Neural crest cell (in vitro differentiated cells): ENCODE data around the gene VWC2. TPM values are rescaled to one million over a fixed set of nuclear protein-coding genes. Genes with fewer than 3 reads are reported as not detected.

Source experiments
- DNase-seq: peaks from one replicate; pipeline ENCODE4 v3.0.0; 2021; ENCODE audit warnings: low read depth, mixed read lengths, low spot score
- H3K27ac Mint-ChIP-seq: one replicate; pipeline ENCODE4 v1.8.0; 2021; ENCODE audit warnings: mild to moderate bottlenecking, mixed read lengths; ENCODE audit not compliant: unreplicated experiment
- H3K27me3 Mint-ChIP-seq: 2 replicates; pipeline ENCODE4 v1.8.0; 2021; ENCODE audit warnings: low read depth, mild to moderate bottlenecking, mixed read lengths
- H3K36me3 Mint-ChIP-seq: 2 replicates; pipeline ENCODE4 v1.8.0; 2021; ENCODE audit warnings: low read depth, mild to moderate bottlenecking, mixed read lengths
- H3K4me1 Mint-ChIP-seq: 2 replicates; pipeline ENCODE4 v1.8.0; 2021; ENCODE audit warnings: mixed read lengths
- H3K4me3 Mint-ChIP-seq: one replicate; pipeline ENCODE4 v1.8.0; 2021; ENCODE audit warnings: mild to moderate bottlenecking, mixed read lengths
- H3K9me3 Mint-ChIP-seq: 2 replicates; pipeline ENCODE4 v1.8.0; 2021; ENCODE audit warnings: mixed read lengths
- CTCF ChIP-seq: fragments of 200-600 bp; sonication (generic); conservative IDR thresholded peaks from 2 replicates; pipeline ENCODE4 v1.5.0; 2021; ENCODE audit warnings: antibody characterized with exemption, mild to moderate bottlenecking
- total RNA-seq: library from RNA; stranded (reverse); gene quantifications from 2 replicates; pipeline ENCODE4 v1.2.1, GENCODE V29; 2021

Gene VWC2
- total RNA-seq, 1 donor from 2014 or later = not detected

GRCh38 chr7:49892481-49892880, 119.0 kb downstream of the VWC2 start:
- Mint-ChIP-seq H3K27ac (no peak overlapping the region), H3K36me3 (no peaks in the 10 kb centered on the region), H3K9me3 (no peaks in the 10 kb centered on the region), H3K4me3 (no peak overlapping the region), H3K4me1 (no peaks in the 10 kb centered on the region), H3K27me3 (no peaks in the 10 kb centered on the region)
- DNase-seq = no peak
- no peak for TF ChIP-seq CTCF

GRCh38 chr7:49893131-49893530, 119.7 kb downstream of the VWC2 start:
- H3K4me3 Mint-ChIP-seq = no peak overlapping the region
- H3K27me3 Mint-ChIP-seq = no peaks in the 10 kb centered on the region
- H3K36me3 Mint-ChIP-seq = no peaks in the 10 kb centered on the region
- H3K4me1 Mint-ChIP-seq = no peaks in the 10 kb centered on the region
- H3K9me3 Mint-ChIP-seq = no peaks in the 10 kb centered on the region
- no peak overlapping the region for H3K27ac Mint-ChIP-seq
- no peak for TF ChIP-seq CTCF
- DNase-seq = no peak

- DNase-seq = no peak
- no peak for TF ChIP-seq CTCF
- Mint-ChIP-seq H3K27me3 (no peaks in the 10 kb centered on the region), H3K36me3 (no peaks in the 10 kb centered on the region), H3K4me3 (no peak overlapping the region), H3K9me3 (no peaks in the 10 kb centered on the region), H3K4me1 (no peaks in the 10 kb centered on the region), H3K27ac (no peak overlapping the region)
Observed at GRCh38 chr7:49894543-49894942, 121.1 kb downstream of the VWC2 start.

GRCh38 chr7:49911909-49912308, 138.5 kb downstream of the VWC2 start:
- peaks cover 2% of the 10 kb centered on the region for H3K9me3 Mint-ChIP-seq
- H3K27ac Mint-ChIP-seq = no peak overlapping the region
- H3K4me3 Mint-ChIP-seq = no peak overlapping the region
- H3K36me3 Mint-ChIP-seq = no peaks in the 10 kb centered on the region
- no peak for DNase-seq
- no peak for TF ChIP-seq CTCF
- H3K4me1 Mint-ChIP-seq = no peaks in the 10 kb centered on the region
- no peaks in the 10 kb centered on the region for H3K27me3 Mint-ChIP-seq

GRCh38 chr7:49926720-49927119, 153.3 kb downstream of the VWC2 start:
- Mint-ChIP-seq H3K27ac (no peak overlapping the region), H3K4me1 (no peaks in the 10 kb centered on the region), H3K4me3 (no peak overlapping the region), H3K27me3 (no peaks in the 10 kb centered on the region), H3K9me3 (peaks cover 7% of the 10 kb centered on the region), H3K36me3 (peaks cover 7% of the 10 kb centered on the region)
- DNase-seq = no peak
- no peak for TF ChIP-seq CTCF

GRCh38 chr7:49927631-49928030, 154.2 kb downstream of the VWC2 start:
- Mint-ChIP-seq H3K4me1 (no peaks in the 10 kb centered on the region), H3K27ac (no peak overlapping the region), H3K4me3 (no peak overlapping the region), H3K9me3 (peaks cover 7% of the 10 kb centered on the region), H3K36me3 (peaks cover 7% of the 10 kb centered on the region), H3K27me3 (no peaks in the 10 kb centered on the region)
- no peak for DNase-seq
- TF ChIP-seq CTCF = no peak
